Tibial artery (tissue), 4 donors: Measurements from ENCODE around the gene NEUROG1.

Experiments
- DNase-seq, 2 donors: peaks; one replicate each; pipeline ENCODE4 v3.0.0-alpha.2; 2019
- H3K27ac ChIP-seq, 2 donors: fragments of 200-600 bp; sonication (generic) in 1 of 2; 1 replicate in 1 of 2; 2 replicates in 1 of 2; pipeline ENCODE4 v1.5.1; 2018 to 2019; ENCODE audit warnings: mild to moderate bottlenecking in 1 of 2
- H3K27me3 ChIP-seq, 2 donors: fragments of 200-600 bp; sonication (generic) in 1 of 2; one replicate each; pipeline versions ENCODE4 v1.5.1 to v1.6.0; 2016 to 2019
- H3K36me3 ChIP-seq, 3 donors: fragments of 200-600 bp; sonication (generic) in 2 of 3; one replicate each; pipeline ENCODE4 v1.5.1; 2016 to 2019; ENCODE audit warnings: mild to moderate bottlenecking in 2 of 3
- H3K4me1 ChIP-seq, 4 donors: fragments of 200-600 bp; sonication (generic) in 2 of 4; 1 replicate in 3 of 4; 2 replicates in 1 of 4; pipeline ENCODE4 v1.5.1; 2016 to 2019
- H3K4me3 ChIP-seq, 2 donors: fragments of 200-600 bp; sonication (generic) in 1 of 2; 1 replicate in 1 of 2; 2 replicates in 1 of 2; pipeline ENCODE4 v1.5.1; 2018 to 2019; ENCODE audit warnings: mild to moderate bottlenecking in 2 of 2
- H3K9me3 ChIP-seq, 3 donors: fragments of 200-600 bp; sonication (generic) in 1 of 3; one replicate each; pipeline ENCODE4 v1.5.1; 2016 to 2019
- CTCF ChIP-seq, 2 experiments: fragments of 200-600 bp in 1 of 2; fragments of 450-650 bp in 1 of 2; IDR thresholded peaks; one replicate each; pipeline ENCODE4 v1.5.1; 2017 to 2019; ENCODE audit warnings: antibody characterized with exemption in 2 of 2, mild to moderate bottlenecking in 1 of 2, moderate library complexity in 1 of 2
- intact Hi-C: fragments of 100-400 bp; cut with DNase I; formaldehyde crosslinking; loops from one replicate; pipeline ENCODE4 v1.15.0; 2023; ENCODE audit warnings: low total_unique reads

NEUROG1 gene

GRCh38 chr5:135508496-135509005 is 27.2 kb downstream of the NEUROG1 start:
- Histone ChIP-seq H3K4me3 (no peak overlapping the region), H3K27me3 (peaks cover 0 to 48% of the 10 kb centered on the region in 2 donors), H3K36me3 (no peaks in the 10 kb centered on the region), H3K9me3 (no peaks in the 10 kb centered on the region), H3K27ac (no peak overlapping the region), H3K4me1 (peaks cover 0 to 12% (median 4%) of the 10 kb centered on the region in 4 donors)
- intact Hi-C loops = no loop called here
- DNase-seq = no peak
- TF ChIP-seq CTCF (IDR thresholded peaks at IDR 0.05) = no peak

- TF ChIP-seq CTCF (IDR thresholded peaks at IDR 0.05) = no peak
- no peaks in the 10 kb centered on the region for H3K36me3 ChIP-seq
- intact Hi-C loops = no loop called here
- H3K27me3 ChIP-seq = peaks cover 0 to 41% of the 10 kb centered on the region in 2 donors
- peaks cover 0 to 12% (median 4%) of the 10 kb centered on the region in 4 donors for H3K4me1 ChIP-seq
- H3K9me3 ChIP-seq = no peaks in the 10 kb centered on the region
- H3K27ac ChIP-seq = no peak overlapping the region
- no peak for DNase-seq
- no peak overlapping the region for H3K4me3 ChIP-seq
These were observed 29.8 kb downstream of the NEUROG1 start for GRCh38 chr5:135505973-135506372.

GRCh38 chr5:135504376-135504775 is 31.4 kb downstream of the NEUROG1 start:
- Histone ChIP-seq H3K36me3 (no peaks in the 10 kb centered on the region), H3K9me3 (no peaks in the 10 kb centered on the region), H3K4me1 (peaks cover 0 to 12% (median 4%) of the 10 kb centered on the region in 4 donors), H3K27ac (no peak overlapping the region), H3K4me3 (no peak overlapping the region), H3K27me3 (peaks cover 0 to 25% of the 10 kb centered on the region in 2 donors)
- no peak for TF ChIP-seq CTCF (IDR thresholded peaks at IDR 0.05)
- no peak for DNase-seq
- intact Hi-C loops = no loop called here

- Histone ChIP-seq H3K4me3 (no peak overlapping the region), H3K4me1 (peaks cover 0 to 12% (median 4%) of the 10 kb centered on the region in 4 donors), H3K27me3 (peaks cover 0 to 24% of the 10 kb centered on the region in 2 donors), H3K36me3 (no peaks in the 10 kb centered on the region), H3K27ac (no peak overlapping the region), H3K9me3 (no peaks in the 10 kb centered on the region)
- intact Hi-C loops = no loop called here
- no peak for TF ChIP-seq CTCF (IDR thresholded peaks at IDR 0.05)
- DNase-seq = no peak
These were observed 31.9 kb downstream of the NEUROG1 start for GRCh38 chr5:135503871-135504270.

GRCh38 chr5:135502836-135503520 is 32.8 kb downstream of the NEUROG1 start:
- Histone ChIP-seq H3K36me3 (no peaks in the 10 kb centered on the region), H3K27me3 (peaks cover 0 to 15% of the 10 kb centered on the region in 2 donors), H3K27ac (no peak overlapping the region), H3K4me1 (peaks cover 0 to 5% (median 0%) of the 10 kb centered on the region in 4 donors), H3K9me3 (no peaks in the 10 kb centered on the region), H3K4me3 (no peak overlapping the region)
- intact Hi-C loops = no loop called here
- TF ChIP-seq CTCF (IDR thresholded peaks at IDR 0.05) = no peak
- DNase-seq = no peak
